Epithelial cell of proximal tubule (primary cell): Measurements from ENCODE around the gene ALDH9A1. TPM values are rescaled to one million over a fixed set of nuclear protein-coding genes. Genes with fewer than 3 reads are reported as not detected.
"Not testable (repeated sequence)": the region's sequence is repeated elsewhere in the genome, so short reads cannot be mapped to it uniquely, and the experiment has no call there.

Experiments used
- DNase-seq: peaks from one replicate; pipeline ENCODE4 v3.0.0-alpha.2; 2011; ENCODE audit warnings: low read depth
- H3K4me3 ChIP-seq: 2 replicates; pipeline ENCODE4 v1.5.1; 2011; ENCODE audit warnings: low read depth, mild to moderate bottlenecking, low read length
- CTCF ChIP-seq: conservative IDR thresholded peaks from 2 replicates; pipeline ENCODE4 v1.5.1; 2012; ENCODE audit warnings: low read depth, mild to moderate bottlenecking, low read length
- total RNA-seq: library from RNA; depleted of rRNA; stranded (reverse); fragments of >200 nt; gene quantifications from 2 replicates; pipeline ENCODE4 v1.2.3, GENCODE V29; 2015

The ALDH9A1 gene
- total RNA-seq, 1 donor from 2014 or later: 44.5 TPM

DNA sequence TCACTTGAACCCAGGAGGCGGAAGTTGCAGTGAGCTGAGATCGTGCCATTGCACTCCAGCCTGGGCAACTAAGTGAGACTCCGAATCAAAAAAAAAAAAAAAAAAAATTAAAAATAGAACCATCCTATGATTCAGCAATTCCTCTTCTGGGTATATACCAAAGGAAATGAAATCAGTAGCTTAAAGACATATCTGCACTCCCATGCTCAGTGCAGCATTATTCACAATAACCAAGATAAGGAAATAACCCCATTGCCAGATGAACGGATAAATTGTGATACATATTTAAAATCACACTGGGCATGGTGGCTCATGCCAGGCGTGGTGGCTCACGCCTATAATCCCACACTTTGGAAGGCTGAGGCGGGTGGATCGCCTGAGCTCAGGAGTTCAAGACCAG is 23.8 kb downstream of the ALDH9A1 start:
- H3K4me3 ChIP-seq: no peak overlapping the region
- DNase-seq: no peak
- TF ChIP-seq CTCF: no peak

DNA sequence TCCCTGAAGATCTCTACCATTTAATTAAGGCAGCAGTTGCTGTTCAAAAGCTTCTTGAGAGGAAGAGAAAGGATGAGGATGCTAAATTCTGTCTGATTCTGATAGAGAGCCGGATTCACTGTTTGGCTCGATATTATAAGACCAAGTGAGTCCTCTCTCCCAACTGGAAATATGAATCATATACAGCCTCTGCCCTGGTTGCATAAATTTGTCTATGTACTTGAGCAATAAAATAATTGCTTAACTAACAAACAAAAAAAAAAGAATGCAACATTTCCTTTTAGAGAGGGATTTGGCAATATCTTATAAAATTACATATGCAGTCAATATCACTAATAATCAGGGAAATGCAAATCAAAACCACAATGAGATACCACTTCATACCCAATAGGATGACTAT is 26.8 kb downstream of the ALDH9A1 start:
- no peak overlapping the region for H3K4me3 ChIP-seq
- DNase-seq: no peak
- TF ChIP-seq CTCF: no peak

DNA sequence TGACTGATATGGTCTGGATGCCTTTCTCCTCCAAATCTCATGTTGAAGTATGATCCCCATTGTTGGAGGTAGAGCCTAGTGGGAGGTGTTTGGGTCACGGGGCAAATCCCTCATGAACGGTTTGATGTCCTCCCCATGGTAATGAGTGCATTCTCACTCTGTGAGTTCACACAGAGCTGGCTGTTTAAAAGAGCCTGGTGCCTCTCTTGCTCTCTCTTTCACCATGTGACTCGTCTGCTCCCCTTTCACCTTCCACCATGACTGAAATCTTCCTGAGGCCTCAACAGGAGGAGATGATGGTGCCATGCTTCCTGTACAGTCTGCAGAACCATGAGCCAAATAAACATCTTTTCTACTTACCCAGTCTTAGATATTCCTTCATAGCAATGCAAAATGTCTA is 30.2 kb downstream of the ALDH9A1 start:
- TF ChIP-seq CTCF: no peak
- no peak for DNase-seq
- H3K4me3 ChIP-seq: no peak overlapping the region

GRCh38 chr1:165666152-165666825 is 32.1 kb downstream of the ALDH9A1 start:
- no peak overlapping the region for H3K4me3 ChIP-seq
- no peak for DNase-seq
- no peak for TF ChIP-seq CTCF

- no peak overlapping the region for H3K4me3 ChIP-seq
- no peak for TF ChIP-seq CTCF
- DNase-seq: no peak
Observed at GRCh38 chr1:165662186-165662585, 36.2 kb downstream of the ALDH9A1 start.

DNA sequence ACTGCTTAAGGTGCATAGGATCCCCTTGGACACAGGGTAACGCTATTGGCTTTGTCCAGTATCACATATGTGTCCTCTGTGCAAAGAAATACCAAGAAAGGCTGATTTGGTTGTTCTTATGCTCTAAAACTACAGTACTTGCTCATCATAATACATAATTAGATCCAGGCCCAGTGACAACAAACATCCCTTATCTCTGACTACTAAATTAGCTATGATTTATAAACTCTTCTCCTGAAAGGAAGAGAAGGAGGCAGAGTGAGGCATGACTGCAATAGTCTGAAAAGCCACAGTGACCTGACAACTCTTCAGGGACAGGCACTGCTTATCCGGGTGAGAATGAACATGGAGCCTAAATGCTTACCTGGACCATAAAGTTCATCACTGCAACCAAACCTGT is 36.7 kb downstream of the ALDH9A1 start:
- DNase-seq: no peak
- no peak for TF ChIP-seq CTCF
- no peak overlapping the region for H3K4me3 ChIP-seq

GRCh38 chr1:165659581-165659895 is 38.8 kb downstream of the ALDH9A1 start:
- no peak overlapping the region for H3K4me3 ChIP-seq
- TF ChIP-seq CTCF: no peak
- no peak for DNase-seq

DNA sequence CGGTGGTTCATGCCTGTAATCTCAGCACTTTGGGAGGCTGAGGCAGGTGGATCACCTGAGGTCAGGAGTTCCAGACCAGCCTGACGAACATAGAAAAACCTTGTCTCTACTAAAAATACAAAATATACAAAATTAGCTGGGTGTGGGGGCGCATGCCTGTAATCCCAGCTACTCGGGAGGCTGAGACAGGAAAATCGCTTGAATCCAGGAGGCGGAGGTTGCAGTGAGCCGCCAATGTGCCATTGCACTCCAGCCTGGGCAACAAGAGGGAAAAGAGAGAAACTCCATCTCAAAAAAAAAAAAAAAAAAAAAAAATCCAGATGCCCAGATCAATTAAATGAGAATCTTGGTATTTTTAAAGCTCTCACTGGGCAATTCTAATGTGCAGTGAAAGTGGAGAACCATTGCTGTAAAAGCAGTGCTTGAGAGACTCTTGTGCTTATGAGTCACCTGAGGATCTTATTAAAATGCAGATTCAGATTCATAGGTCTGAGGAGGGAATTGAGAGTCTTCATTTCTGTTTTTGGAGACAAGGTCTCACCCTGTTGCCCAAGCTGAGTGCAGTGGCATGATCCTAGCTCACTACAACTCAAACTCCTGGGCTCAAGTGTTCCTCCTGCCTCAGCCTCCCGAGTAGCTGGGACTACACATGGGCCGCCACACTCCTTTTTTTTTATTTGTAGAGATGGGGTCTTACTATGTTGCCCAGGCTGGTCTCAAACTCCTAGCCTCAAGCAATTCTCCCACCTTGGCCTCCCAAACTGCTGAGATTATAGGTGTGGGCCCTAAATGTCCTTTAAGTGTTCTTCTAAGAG is 39.4 kb downstream of the ALDH9A1 start:
- H3K4me3 ChIP-seq, DNase-seq: not testable (repeated sequence)
